Activated CD8-positive, alpha-beta T cell treated with anti-CD3 and anti-CD28 coated beads, Interleukin-2, amount 10 ng/mL, durations not matched to agents 7 days and 5 days (primary cell): ENCODE data around the gene CT47A1. TPM values are rescaled to one million over a fixed set of nuclear protein-coding genes. Genes with fewer than 3 reads are reported as not detected.
"Not testable (repeated sequence)": the region's sequence is repeated elsewhere in the genome, so short reads cannot be mapped to it uniquely, and the experiment has no call there.

Experiments
- ATAC-seq: fragments of 150-1000 bp; cut with Tn5 transposase; one replicate; pipeline ENCODE4 v1.10.0; 2021; ENCODE audit warnings: moderate library complexity
- CTCF ChIA-PET: fragments of 350-600 bp; sonication (Branson Sonifier 250); formaldehyde crosslinking; loops from one replicate; lab custom pipeline; 2021; ENCODE audit warnings: antibody characterized with exemption; lab: Charles Lee
- POLR2A ChIA-PET: fragments of 350-600 bp; sonication (Branson Sonifier 250); formaldehyde crosslinking; loops from one replicate; lab custom pipeline; 2021; ENCODE audit warnings: antibody characterized with exemption; lab: Charles Lee
- DNase-seq: peaks from one replicate; pipeline ENCODE4 v3.0.0-alpha.2; 2020
- H3K27ac Mint-ChIP-seq: one replicate; pipeline ENCODE4 v1.8.0; 2021; ENCODE audit warnings: mild to moderate bottlenecking, mixed read lengths
- H3K27me3 Mint-ChIP-seq: one replicate; pipeline ENCODE4 v1.8.0; 2021; ENCODE audit warnings: low read depth, mixed read lengths
- H3K36me3 Mint-ChIP-seq: one replicate; pipeline ENCODE4 v1.8.0; 2021; ENCODE audit warnings: low read depth, mixed read lengths
- H3K4me1 Mint-ChIP-seq: one replicate; pipeline ENCODE4 v1.8.0; 2021; ENCODE audit warnings: low read depth, mixed read lengths
- H3K4me3 Mint-ChIP-seq: one replicate; pipeline ENCODE4 v1.8.0; 2021; ENCODE audit warnings: mild to moderate bottlenecking, mixed read lengths
- H3K9me3 Mint-ChIP-seq: one replicate; pipeline ENCODE4 v1.8.0; 2022; ENCODE audit warnings: mixed read lengths; ENCODE audit not compliant: insufficient read depth
- total RNA-seq, 2 experiments: library from RNA; stranded (reverse); gene quantifications; one replicate each; pipeline ENCODE4 v1.2.3, GENCODE V29; 2021

CT47A1 gene
- not detected for total RNA-seq

DNA sequence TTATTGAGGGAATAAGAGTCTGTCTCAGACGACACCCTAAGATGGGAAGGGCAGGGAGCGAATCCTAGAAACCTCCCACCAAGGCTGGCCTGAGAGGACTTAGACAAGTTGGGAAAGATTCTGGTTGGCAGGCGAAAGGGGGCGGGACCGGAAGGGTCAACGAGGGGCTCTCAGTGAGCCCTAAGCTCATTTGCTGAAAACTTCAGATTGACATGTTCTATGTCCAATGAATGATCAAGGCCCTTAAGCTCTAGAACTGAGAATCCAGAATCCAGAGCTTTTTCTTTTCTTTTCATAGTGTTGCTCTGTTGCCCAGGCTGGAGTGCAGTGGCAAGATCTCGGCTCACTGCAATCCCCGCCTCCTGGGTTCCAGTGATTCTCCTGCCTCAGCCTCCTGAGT, at the start of gene CT47A1:
TSS of gene CT47A1 (minus strand) at position 101 of the 400 bp plus-strand sequence. CDS start 231 bp downstream, outside the sequence.
- H3K4me3 Mint-ChIP-seq, CTCF ChIA-PET, H3K27ac Mint-ChIP-seq, H3K9me3 Mint-ChIP-seq, DNase-seq, H3K27me3 Mint-ChIP-seq, H3K36me3 Mint-ChIP-seq, H3K4me1 Mint-ChIP-seq, ATAC-seq, POLR2A ChIA-PET: not testable (repeated sequence)

DNA sequence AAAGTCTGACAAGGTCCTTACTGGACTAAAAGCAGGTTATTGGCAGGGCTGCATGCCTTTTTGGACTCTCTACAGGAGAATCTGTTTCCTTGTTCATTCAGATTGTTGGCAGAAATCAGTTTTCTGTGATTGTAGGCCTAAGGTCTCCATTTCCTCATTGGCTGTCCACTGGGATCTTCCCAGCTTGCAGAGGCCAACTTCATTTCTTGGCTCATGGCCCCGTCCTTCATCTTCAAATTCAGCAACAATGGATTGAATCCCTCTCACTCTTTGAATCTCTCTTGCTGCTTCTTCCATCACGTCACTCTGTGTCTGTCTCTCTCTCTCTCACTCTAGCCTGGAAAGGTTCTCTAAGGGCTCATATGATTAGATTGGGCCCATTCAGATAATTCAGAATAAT, 47.0 kb upstream of the CT47A1 start:
- no peak for ATAC-seq
- no peak overlapping the region for H3K4me3 Mint-ChIP-seq
- POLR2A ChIA-PET = no interaction called here
- no peak overlapping the region for H3K27ac Mint-ChIP-seq
- CTCF ChIA-PET = no interaction called here
- no peaks in the 10 kb centered on the region for H3K4me1 Mint-ChIP-seq
- H3K9me3 Mint-ChIP-seq = no peaks in the 10 kb centered on the region
- H3K36me3 Mint-ChIP-seq = no peaks in the 10 kb centered on the region
- no peak for DNase-seq
- no peaks in the 10 kb centered on the region for H3K27me3 Mint-ChIP-seq

DNA sequence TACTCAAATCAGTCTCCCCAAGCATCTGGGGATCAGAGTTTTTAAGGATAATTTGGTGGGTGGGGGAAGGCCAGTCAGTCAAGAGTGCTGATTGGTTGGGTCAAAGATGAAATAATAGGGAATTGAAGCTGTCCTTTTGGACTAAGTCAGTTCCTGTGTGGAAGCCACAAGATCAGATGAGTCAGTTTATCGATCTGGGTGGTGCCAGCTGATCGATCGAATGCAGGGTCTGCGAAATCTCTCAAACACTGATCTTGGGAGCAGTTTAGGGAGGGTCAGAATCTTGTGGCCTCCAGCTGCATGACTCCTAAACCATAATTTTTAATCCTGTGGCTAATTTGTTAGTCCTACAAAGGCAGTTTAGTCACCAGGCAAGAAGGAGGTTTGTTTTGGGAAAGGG, 44.5 kb upstream of the CT47A1 start:
- no peak for DNase-seq
- H3K4me3 Mint-ChIP-seq = no peak overlapping the region
- no peak for ATAC-seq
- no peak overlapping the region for H3K27ac Mint-ChIP-seq
- ChIA-PET POLR2A (no interaction called here), CTCF (no interaction called here)
- no peaks in the 10 kb centered on the region for H3K27me3 Mint-ChIP-seq
- H3K36me3 Mint-ChIP-seq = no peaks in the 10 kb centered on the region
- no peaks in the 10 kb centered on the region for H3K9me3 Mint-ChIP-seq
- H3K4me1 Mint-ChIP-seq = no peaks in the 10 kb centered on the region

DNA sequence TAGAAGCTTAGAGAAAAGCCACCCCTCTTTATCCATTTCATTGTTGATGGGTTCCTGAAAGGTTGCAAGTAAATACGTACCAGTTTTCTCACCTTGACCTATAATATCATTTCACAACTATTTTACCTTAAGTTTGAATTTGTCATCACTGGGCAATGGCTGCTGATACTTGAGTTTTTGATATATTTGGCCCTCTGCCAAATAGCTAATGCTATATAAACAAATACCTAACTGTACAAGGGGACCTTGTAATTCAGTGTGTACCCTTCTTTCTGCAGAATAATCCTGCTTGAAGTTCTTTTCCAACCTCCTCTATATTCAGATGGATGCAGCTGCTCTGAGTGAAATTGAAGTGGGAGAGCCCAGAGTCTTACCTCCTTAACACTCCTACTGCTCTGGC, 42.9 kb upstream of the CT47A1 start:
- no peaks in the 10 kb centered on the region for H3K9me3 Mint-ChIP-seq
- no peaks in the 10 kb centered on the region for H3K27me3 Mint-ChIP-seq
- no peaks in the 10 kb centered on the region for H3K4me1 Mint-ChIP-seq
- H3K27ac Mint-ChIP-seq = no peak overlapping the region
- ChIA-PET POLR2A (no interaction called here), CTCF (no interaction called here)
- ATAC-seq (no peak), DNase-seq (no peak)
- H3K36me3 Mint-ChIP-seq = no peaks in the 10 kb centered on the region
- H3K4me3 Mint-ChIP-seq = no peak overlapping the region

DNA sequence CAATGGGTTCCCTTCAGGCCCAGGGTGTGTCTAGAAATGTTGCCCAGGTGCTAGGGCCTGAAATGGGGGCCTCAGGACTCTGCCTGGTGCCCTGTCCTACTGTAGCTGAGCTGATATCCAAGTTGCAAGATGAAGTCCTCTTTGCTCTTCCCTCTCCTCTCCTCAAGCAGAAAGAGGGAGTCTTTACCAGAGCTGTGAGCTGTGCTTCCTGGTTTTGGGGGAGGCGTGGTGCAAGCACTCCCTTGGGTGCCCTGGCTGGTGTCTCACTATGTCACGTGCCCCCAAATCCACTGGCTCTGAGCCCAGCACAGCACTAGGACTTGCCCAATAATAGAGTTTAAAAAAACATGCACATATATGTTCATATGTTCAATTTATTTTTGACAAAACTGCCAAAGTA, 29.3 kb upstream of the CT47A1 start:
- no peaks in the 10 kb centered on the region for H3K4me1 Mint-ChIP-seq
- ATAC-seq = no peak
- no peak for DNase-seq
- H3K9me3 Mint-ChIP-seq = no peaks in the 10 kb centered on the region
- ChIA-PET POLR2A (no interaction called here), CTCF (no interaction called here)
- H3K27me3 Mint-ChIP-seq = no peaks in the 10 kb centered on the region
- H3K36me3 Mint-ChIP-seq = no peaks in the 10 kb centered on the region
- H3K27ac Mint-ChIP-seq = no peak overlapping the region
- no peak overlapping the region for H3K4me3 Mint-ChIP-seq

DNA sequence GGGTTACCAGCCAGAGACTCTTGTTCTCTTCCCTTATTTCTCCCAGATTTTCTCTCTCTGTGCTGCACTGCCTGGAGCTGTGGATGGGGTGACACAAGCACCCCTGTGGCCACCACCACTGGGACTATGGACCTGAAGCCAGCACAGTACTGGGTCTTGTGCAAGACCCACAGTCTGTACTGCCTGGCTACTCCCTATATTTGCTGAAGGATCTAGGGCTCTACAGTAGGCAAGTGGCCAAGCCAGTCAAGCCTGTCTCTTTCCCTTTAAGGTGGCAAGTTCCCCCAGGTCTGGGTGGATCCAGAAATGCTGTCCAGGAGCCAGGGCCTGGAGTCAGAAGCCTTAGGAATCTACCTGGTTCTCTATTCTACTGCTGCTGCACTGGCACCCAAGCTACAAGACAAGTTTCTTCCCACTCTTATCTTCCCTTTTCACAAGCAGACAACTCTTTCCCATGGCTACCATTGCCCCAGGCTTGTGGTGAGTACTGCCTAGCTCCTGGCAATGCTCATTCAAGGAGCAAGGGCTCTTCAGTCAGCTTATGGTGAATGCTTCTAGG, 28.4 kb upstream of the CT47A1 start:
- ATAC-seq = no peak
- H3K36me3 Mint-ChIP-seq = no peaks in the 10 kb centered on the region
- H3K9me3 Mint-ChIP-seq = no peaks in the 10 kb centered on the region
- H3K27me3 Mint-ChIP-seq = no peaks in the 10 kb centered on the region
- no peak overlapping the region for H3K4me3 Mint-ChIP-seq
- no peak overlapping the region for H3K27ac Mint-ChIP-seq
- H3K4me1 Mint-ChIP-seq = no peaks in the 10 kb centered on the region
- CTCF ChIA-PET = no interaction called here
- POLR2A ChIA-PET = no interaction called here
- DNase-seq = no peak

DNA sequence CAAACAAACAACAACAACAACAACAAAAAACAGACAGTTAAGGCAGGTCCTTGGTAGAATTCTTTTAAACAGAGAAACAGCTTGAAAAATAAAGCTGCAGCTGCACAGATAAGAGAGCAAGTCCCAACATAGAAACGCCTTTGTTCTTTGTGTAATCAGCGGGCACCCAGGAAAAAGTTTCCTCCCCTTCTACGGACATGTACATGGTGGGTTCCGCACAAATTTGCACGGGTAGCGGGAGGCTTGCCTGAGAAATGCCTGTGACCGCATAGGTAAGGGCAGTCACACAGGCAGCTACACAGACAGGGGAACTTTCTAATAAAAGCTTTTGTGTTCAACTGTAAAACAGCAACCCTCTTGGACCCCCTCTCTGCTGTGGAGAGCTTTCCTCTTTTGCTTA, 25.7 kb upstream of the CT47A1 start:
- ATAC-seq = no peak
- CTCF ChIA-PET = no interaction called here
- Mint-ChIP-seq H3K36me3 (no peaks in the 10 kb centered on the region), H3K4me3 (no peak overlapping the region), H3K4me1 (no peaks in the 10 kb centered on the region), H3K27me3 (no peaks in the 10 kb centered on the region), H3K9me3 (no peaks in the 10 kb centered on the region), H3K27ac (no peak overlapping the region)
- POLR2A ChIA-PET = no interaction called here
- DNase-seq = no peak

DNA sequence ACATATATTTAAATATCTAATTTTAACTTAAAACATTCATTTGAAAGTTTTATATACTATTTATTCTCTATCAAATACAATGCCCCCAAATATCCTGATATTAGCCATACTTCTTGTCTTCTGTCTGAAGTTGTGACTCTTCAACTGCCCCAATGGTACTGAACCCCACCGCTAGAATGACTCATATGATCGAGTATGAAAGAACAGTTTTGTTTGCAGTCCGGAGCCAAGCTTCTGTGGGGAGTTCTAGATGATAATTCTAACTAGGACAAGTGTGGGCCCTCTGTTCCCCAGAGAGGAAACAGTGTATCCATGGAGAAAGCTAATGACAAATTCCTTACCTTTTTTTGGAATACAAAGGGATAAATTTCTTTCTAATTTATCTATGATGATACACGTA, 24.7 kb upstream of the CT47A1 start:
- Mint-ChIP-seq H3K27me3 (no peaks in the 10 kb centered on the region), H3K4me3 (no peak overlapping the region), H3K4me1 (no peaks in the 10 kb centered on the region), H3K9me3 (no peaks in the 10 kb centered on the region), H3K36me3 (no peaks in the 10 kb centered on the region), H3K27ac (no peak overlapping the region)
- no peak for DNase-seq
- CTCF ChIA-PET = no interaction called here
- ATAC-seq = no peak
- POLR2A ChIA-PET = no interaction called here

DNA sequence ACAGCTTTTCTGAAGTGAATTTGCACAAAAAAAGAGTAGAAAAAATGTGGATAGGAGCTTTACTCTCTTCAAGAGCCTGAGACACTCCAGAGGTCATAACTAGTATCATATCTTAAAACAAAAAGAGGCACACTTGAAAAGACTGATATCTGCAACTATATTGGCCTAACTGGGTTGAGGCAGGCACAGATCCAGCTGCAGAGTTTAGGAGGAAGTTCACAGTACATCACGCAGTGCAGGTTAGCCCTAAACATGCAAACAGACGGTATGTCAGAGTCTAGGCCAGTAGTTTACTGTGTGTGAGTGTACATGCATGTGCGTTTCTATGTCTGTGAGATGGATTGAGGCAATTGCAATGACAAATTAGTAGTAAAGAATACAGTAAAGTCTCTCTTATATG, 24.2 kb upstream of the CT47A1 start:
- Mint-ChIP-seq H3K27me3 (no peaks in the 10 kb centered on the region), H3K4me1 (no peaks in the 10 kb centered on the region), H3K36me3 (no peaks in the 10 kb centered on the region), H3K9me3 (no peaks in the 10 kb centered on the region), H3K27ac (no peak overlapping the region), H3K4me3 (no peak overlapping the region)
- ChIA-PET POLR2A (no interaction called here), CTCF (no interaction called here)
- DNase-seq (no peak), ATAC-seq (no peak)

DNA sequence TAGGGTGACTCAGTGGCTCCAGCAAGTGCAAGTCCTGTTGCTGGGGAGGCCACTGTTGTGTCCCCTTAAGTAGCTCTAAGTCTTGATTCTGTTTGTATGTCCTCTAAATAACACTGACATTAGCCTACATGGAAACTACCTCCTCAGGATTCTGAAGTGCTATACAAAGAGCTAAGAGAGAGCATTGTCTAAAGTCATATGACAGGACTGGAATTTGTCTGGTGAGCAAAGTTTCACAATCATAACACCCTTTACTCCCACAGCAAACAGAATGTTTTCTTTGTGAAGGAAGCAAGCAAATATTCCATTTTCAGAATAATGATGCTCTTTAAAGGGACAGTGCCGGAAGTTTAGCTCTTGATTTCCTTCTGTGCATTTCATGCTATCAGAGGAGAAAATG, 23.4 kb upstream of the CT47A1 start:
- Mint-ChIP-seq H3K4me1 (no peaks in the 10 kb centered on the region), H3K4me3 (no peak overlapping the region), H3K36me3 (no peaks in the 10 kb centered on the region), H3K27ac (no peak overlapping the region), H3K27me3 (no peaks in the 10 kb centered on the region), H3K9me3 (no peaks in the 10 kb centered on the region)
- DNase-seq = no peak
- ChIA-PET CTCF (no interaction called here), POLR2A (no interaction called here)
- ATAC-seq = no peak

DNA sequence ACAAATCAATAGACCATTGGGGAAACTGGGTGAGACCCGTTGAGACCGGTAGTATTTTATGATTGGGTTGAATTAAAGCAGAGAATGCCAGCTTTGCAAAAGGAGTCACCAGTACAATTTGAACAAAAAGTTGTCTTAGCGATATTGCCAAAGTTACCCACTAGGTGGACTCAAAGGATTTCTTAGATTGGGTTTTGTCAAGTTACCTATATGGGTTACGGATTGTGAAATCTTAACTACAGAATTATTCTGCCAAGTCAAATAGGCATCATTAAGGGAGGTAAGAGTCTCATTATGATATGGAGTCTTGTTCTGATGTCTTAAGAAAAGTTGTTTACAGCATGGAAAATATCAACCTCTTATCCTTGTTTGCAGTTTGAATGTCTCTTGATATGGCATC, 15.0 kb upstream of the CT47A1 start:
- no peak overlapping the region for H3K4me3 Mint-ChIP-seq
- ChIA-PET CTCF (no interaction called here), POLR2A (no interaction called here)
- H3K27me3 Mint-ChIP-seq = no peaks in the 10 kb centered on the region
- H3K36me3 Mint-ChIP-seq = no peaks in the 10 kb centered on the region
- no peaks in the 10 kb centered on the region for H3K9me3 Mint-ChIP-seq
- no peak overlapping the region for H3K27ac Mint-ChIP-seq
- DNase-seq (no peak), ATAC-seq (no peak)
- H3K4me1 Mint-ChIP-seq = no peaks in the 10 kb centered on the region

DNA sequence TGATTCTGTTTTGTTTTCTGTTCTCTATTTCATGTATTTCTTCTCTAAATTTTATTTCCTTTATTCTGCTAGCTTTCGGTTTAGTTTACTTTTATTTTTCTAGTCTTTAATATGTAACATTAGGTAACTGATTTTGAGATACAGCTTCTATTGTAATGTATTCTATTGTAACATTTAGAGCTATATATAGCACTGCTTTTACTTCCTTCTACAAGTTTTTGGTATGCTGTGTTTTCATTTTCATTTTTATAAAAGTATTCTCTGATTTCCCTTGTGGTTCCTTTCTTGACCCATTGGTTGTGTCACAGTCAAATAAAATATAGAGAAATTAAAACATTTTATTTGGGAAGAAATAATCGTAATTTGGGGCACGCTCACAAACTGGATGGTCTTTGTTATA, 13.9 kb upstream of the CT47A1 start:
- Mint-ChIP-seq H3K27ac (no peak overlapping the region), H3K4me3 (no peak overlapping the region), H3K4me1 (no peaks in the 10 kb centered on the region), H3K9me3 (no peaks in the 10 kb centered on the region), H3K27me3 (no peaks in the 10 kb centered on the region), H3K36me3 (no peaks in the 10 kb centered on the region)
- ATAC-seq (no peak), DNase-seq (no peak)
- CTCF ChIA-PET = no interaction called here
- POLR2A ChIA-PET = no interaction called here

DNA sequence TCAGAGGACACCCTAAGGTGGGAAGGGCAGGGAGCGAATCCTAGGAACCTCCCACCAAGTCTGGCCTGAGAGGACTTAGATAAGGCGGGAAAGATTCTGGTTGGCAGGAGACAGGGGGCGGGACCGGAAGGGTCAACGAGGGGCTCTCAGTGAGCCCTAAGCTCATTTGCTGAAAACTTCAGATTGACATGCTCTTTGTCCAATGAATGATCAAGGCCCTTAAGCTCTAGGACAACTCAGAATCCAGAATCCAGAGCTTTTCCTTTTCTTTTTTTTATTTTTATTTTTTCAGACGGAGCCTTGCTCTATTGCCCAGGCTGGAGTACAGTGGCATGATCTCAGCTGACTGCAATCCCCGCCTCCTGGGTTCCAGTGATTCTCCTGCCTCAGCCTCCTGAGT, 29.1 kb downstream of the CT47A1 start, which contains the start of gene CT47A7:
TSS of gene CT47A7 (minus strand) at position 101 of the 400 bp plus-strand sequence. CDS start 255 bp downstream, outside the sequence.
- ATAC-seq, DNase-seq, H3K9me3 Mint-ChIP-seq, H3K27ac Mint-ChIP-seq, H3K36me3 Mint-ChIP-seq, H3K4me1 Mint-ChIP-seq, CTCF ChIA-PET, H3K4me3 Mint-ChIP-seq, POLR2A ChIA-PET, H3K27me3 Mint-ChIP-seq: not testable (repeated sequence)
